Measurements from ENCODE around the gene UXT. TPM values are rescaled to one million over a fixed set of nuclear protein-coding genes. Genes with fewer than 3 reads are reported as not detected.

UXT gene
- polyA plus RNA-seq, 1 of the 3 experiments (the other 2 are of a cell fraction): 205 TPM

- H3F3A ChIP-seq (replicated peaks; ENCODE audit: insufficient read depth): no peaks in the 10 kb centered on the region
- no peak overlapping the region for H3K9ac ChIP-seq
- H3K9me3 ChIP-seq: no peaks in the 10 kb centered on the region
- H3K4me3 ChIP-seq (ENCODE audit: low read depth in 2 of 2, low read length in 1 of 2): no peak overlapping the region
- no peaks in the 10 kb centered on the region for H3K4me1 ChIP-seq (ENCODE audit: control insufficient read depth in 1 of 2, insufficient read depth in 2 of 2, low read depth in 1 of 2, low read length in 1 of 2)
- no peak for TF ChIP-seq RFX5 (IDR thresholded peaks at IDR 0.05; ENCODE audit: low read length)
- TF ChIP-seq TEAD4 (IDR thresholded peaks at IDR 0.05; ENCODE audit: borderline replicate concordance, insufficient read depth): no peak
- TF ChIP-seq IRF3 (IDR thresholded peaks at IDR 0.05; ENCODE audit: low read depth, low read length): no peak
- no peak for TF ChIP-seq FOXM1 (IDR thresholded peaks at IDR 0.05; ENCODE audit: low read depth)
- no peak for TF ChIP-seq MXI1 (IDR thresholded peaks at IDR 0.05; ENCODE audit: low read depth, low read length)
- TF ChIP-seq NFIC (IDR thresholded peaks at IDR 0.05; ENCODE audit: borderline replicate concordance): no peak
- no peak for TF ChIP-seq CTCF (IDR thresholded peaks at IDR 0.05)
- no peak for TF ChIP-seq EZH2phosphoT487 (IDR thresholded peaks at IDR 0.05; ENCODE audit: borderline replicate concordance, low read depth)
- TF ChIP-seq YY1 (IDR thresholded peaks at IDR 0.05; ENCODE audit: low read depth): no peak
- TF ChIP-seq GABPA (IDR thresholded peaks at IDR 0.05; ENCODE audit: low read depth): no peak
- no peak for TF ChIP-seq ZBTB33 (IDR thresholded peaks at IDR 0.05; ENCODE audit: borderline replicate concordance, low read depth)
- TF ChIP-seq USF1 (IDR thresholded peaks at IDR 0.05; ENCODE audit: borderline replicate concordance, low read depth): no peak
- no peak for TF ChIP-seq RXRA (IDR thresholded peaks at IDR 0.05; ENCODE audit: borderline replicate concordance, low read depth)
- no peak for TF ChIP-seq ELF1 (IDR thresholded peaks at IDR 0.05)
- TF ChIP-seq USF2 (IDR thresholded peaks at IDR 0.05; ENCODE audit: borderline replicate concordance, low read depth, low read length): no peak
- no peaks in the 10 kb centered on the region for H3K9me2 ChIP-seq
- H4K20me1 ChIP-seq (ENCODE audit: insufficient read depth): no peaks in the 10 kb centered on the region
- no peaks in the 10 kb centered on the region for H3K36me3 ChIP-seq (replicated peaks in 1 of 2; ENCODE audit: control insufficient read depth in 1 of 2, insufficient read depth in 2 of 2, low read length in 1 of 2)
- H3K27ac ChIP-seq (ENCODE audit: low read depth in 2 of 2, low read length in 1 of 2): no peak overlapping the region
- H3K27me3 ChIP-seq (ENCODE audit: insufficient read depth): no peaks in the 10 kb centered on the region; the same call in 1 of the 2 replicates
- H3K79me2 ChIP-seq (ENCODE audit: insufficient read depth): no peaks in the 10 kb centered on the region
- ChIA-PET POLR2A (interaction anchor here (0.9 to 1.8 kb wide), 2 partner anchors 11 to 29 kb away, joined by 3 to 5 read pairs; partner anchors contain the start of gene TIMP1), CTCF (no interaction called here)
- DNase-seq: no peak
- 37% methylated on average over 2 of the region's 2 CpGs for WGBS (ENCODE audit: low lambda C conversion rate)
- no peak overlapping the region for H3K4me2 ChIP-seq
- no peak overlapping the region for H2AFZ ChIP-seq (ENCODE audit: low read depth)
These were observed 47.5 kb downstream of the UXT start for GRCh38 chrX:47611489-47611888.

Data from SK-N-SH (cell line).